ENCODE data around the gene PGF.

The PGF gene

GRCh38 chr14:74892745-74893144 is 62.7 kb downstream of the PGF start:
- no peak for DNase-seq

DNA sequence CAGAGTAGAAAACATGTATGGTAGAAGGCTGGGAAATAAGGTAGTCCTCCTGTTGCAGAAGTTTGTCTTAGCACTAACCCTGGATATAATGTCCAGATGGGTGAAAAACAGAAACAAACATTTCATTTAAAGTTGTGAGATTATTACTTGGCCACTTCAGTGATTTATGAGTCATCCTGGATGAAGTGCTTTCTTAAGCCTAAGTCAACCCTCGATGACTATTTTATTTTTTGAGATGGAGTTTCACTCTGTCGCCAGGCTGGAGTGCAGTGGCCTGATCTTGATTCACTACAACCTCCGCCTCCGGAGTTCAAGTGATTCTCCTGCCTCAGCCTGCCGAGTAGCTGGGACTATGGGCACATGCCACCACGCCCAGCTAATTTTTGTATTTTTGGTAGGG is 63.5 kb downstream of the PGF start:
- DNase-seq = no peak
